Measurements from ENCODE around the gene LTBP3.
A peak's percentile ranks its signal among the peaks of the same experiment; 100 is the strongest.

LTBP3 gene

GRCh38 chr11:65559951-65560537 lies 1.9 kb upstream of the LTBP3 start:
- no peak for TF ChIP-seq CTCF (IDR thresholded peaks at IDR 0.05; ENCODE audit: control insufficient read depth, insufficient read depth, low read depth, low read length, missing control alignments)
- no peak overlapping the region for H3K4me3 ChIP-seq (ENCODE audit: control insufficient read depth, low read depth, low read length)
- no peak for DNase-seq (ENCODE audit: low read depth)

- TF ChIP-seq CTCF (IDR thresholded peaks at IDR 0.05; ENCODE audit: control insufficient read depth, insufficient read depth, low read depth, low read length, missing control alignments) = no peak
- H3K4me3 ChIP-seq (ENCODE audit: control insufficient read depth, low read depth, low read length) = no peak overlapping the region
- DNase-seq (ENCODE audit: low read depth) = no peak
Observed at GRCh38 chr11:65559535-65559934, 1.4 kb upstream of the LTBP3 start.

- no peak overlapping the region for H3K4me3 ChIP-seq (ENCODE audit: control insufficient read depth, low read depth, low read length)
- DNase-seq (ENCODE audit: low read depth) = no peak
- TF ChIP-seq CTCF (IDR thresholded peaks at IDR 0.05; ENCODE audit: control insufficient read depth, insufficient read depth, low read depth, low read length, missing control alignments) = no peak
Observed at GRCh38 chr11:65558930-65559509, 861 bp upstream of the LTBP3 start.

GRCh38 chr11:65557280-65558001 lies 718 bp downstream of the LTBP3 start:
- DNase-seq (ENCODE audit: low read depth) = no peak
- TF ChIP-seq CTCF (IDR thresholded peaks at IDR 0.05; ENCODE audit: control insufficient read depth, insufficient read depth, low read depth, low read length, missing control alignments) = no peak
- peak overlapping the region; percentile 75 for H3K4me3 ChIP-seq (ENCODE audit: control insufficient read depth, low read depth, low read length)

- peak overlapping the region; percentile 75 for H3K4me3 ChIP-seq (ENCODE audit: control insufficient read depth, low read depth, low read length)
- no peak for DNase-seq (ENCODE audit: low read depth)
- TF ChIP-seq CTCF (IDR thresholded peaks at IDR 0.05; ENCODE audit: control insufficient read depth, insufficient read depth, low read depth, low read length, missing control alignments) = no peak
Observed at GRCh38 chr11:65556470-65557279, 1.5 kb downstream of the LTBP3 start.

- TF ChIP-seq CTCF (IDR thresholded peaks at IDR 0.05; ENCODE audit: control insufficient read depth, insufficient read depth, low read depth, low read length, missing control alignments) = no peak
- no peak overlapping the region; the same call in none of the 2 replicates for H3K4me3 ChIP-seq (ENCODE audit: control insufficient read depth, low read depth, low read length)
- peak; percentile 64 for DNase-seq (ENCODE audit: low read depth)
Observed at GRCh38 chr11:65555693-65556231, 2.4 kb downstream of the LTBP3 start.
